ENCODE results near the gene ISLR. TPM values are rescaled to one million over a fixed set of nuclear protein-coding genes. Genes with fewer than 3 reads are reported as not detected.

ISLR gene
- total RNA-seq, 2 donors from 2014 or later: 10.5 to 15.8 TPM

- H3K4me1 ChIP-seq: peaks cover 10% of the 10 kb centered on the region
- DNase-seq: no peak
- H3K36me3 ChIP-seq (replicated peaks in 1 of 2; ENCODE audit: insufficient read depth in 1 of 2, low read depth in 2 of 2): no peaks in the 10 kb centered on the region
Observed at GRCh38 chr15:74203914-74204431, 30.5 kb downstream of the ISLR start.

GRCh38 chr15:74205582-74205947 lies 32.1 kb downstream of the ISLR start:
- 52 to 88% methylated on average over 4 of the region's 4 CpGs for WGBS, 2 donors
- DNase-seq (no peak), ATAC-seq (no peak)
- Histone ChIP-seq H3K36me3 (replicated peaks in 1 of 2; ENCODE audit: insufficient read depth in 1 of 2, low read depth in 2 of 2) (no peaks in the 10 kb centered on the region), H3K27ac (no peak overlapping the region), H3K4me1 (peaks cover 18% of the 10 kb centered on the region), H3K27me3 (peaks cover 0 to 3% of the 10 kb centered on the region in 2 donors), H3K9me3 (no peaks in the 10 kb centered on the region), H3K4me3 (no peak overlapping the region)
- TF ChIP-seq POLR2A (IDR thresholded peaks at IDR 0.05): no peak
- TF ChIP-seq, protein P1, sequence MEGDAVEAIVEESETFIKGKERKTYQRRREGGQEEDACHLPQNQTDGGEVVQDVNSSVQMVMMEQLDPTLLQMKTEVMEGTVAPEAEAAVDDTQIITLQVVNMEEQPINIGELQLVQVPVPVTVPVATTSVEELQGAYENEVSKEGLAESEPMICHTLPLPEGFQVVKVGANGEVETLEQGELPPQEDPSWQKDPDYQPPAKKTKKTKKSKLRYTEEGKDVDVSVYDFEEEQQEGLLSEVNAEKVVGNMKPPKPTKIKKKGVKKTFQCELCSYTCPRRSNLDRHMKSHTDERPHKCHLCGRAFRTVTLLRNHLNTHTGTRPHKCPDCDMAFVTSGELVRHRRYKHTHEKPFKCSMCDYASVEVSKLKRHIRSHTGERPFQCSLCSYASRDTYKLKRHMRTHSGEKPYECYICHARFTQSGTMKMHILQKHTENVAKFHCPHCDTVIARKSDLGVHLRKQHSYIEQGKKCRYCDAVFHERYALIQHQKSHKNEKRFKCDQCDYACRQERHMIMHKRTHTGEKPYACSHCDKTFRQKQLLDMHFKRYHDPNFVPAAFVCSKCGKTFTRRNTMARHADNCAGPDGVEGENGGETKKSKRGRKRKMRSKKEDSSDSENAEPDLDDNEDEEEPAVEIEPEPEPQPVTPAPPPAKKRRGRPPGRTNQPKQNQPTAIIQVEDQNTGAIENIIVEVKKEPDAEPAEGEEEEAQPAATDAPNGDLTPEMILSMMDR (IDR thresholded peaks at IDR 0.05): no peak
- intact Hi-C loops (cut with DNase I): no loop called here

More at GRCh38 chr15:74203914-74204431, 30.5 kb downstream of the ISLR start:
- Histone ChIP-seq H3K9me3 (no peaks in the 10 kb centered on the region), H3K27me3 (peaks cover 0 to 3% of the 10 kb centered on the region in 2 donors), H3K27ac (no peak overlapping the region), H3K4me3 (no peak overlapping the region)
- WGBS, 2 donors: 58 to 77% methylated on average over 8 to 10 of the region's 10 CpGs
- intact Hi-C loops (cut with DNase I): no loop called here
- no peak for TF ChIP-seq POLR2A (IDR thresholded peaks at IDR 0.05)
- TF ChIP-seq, protein P1 (IDR thresholded peaks at IDR 0.05): no peak
- no peak for ATAC-seq

DNA sequence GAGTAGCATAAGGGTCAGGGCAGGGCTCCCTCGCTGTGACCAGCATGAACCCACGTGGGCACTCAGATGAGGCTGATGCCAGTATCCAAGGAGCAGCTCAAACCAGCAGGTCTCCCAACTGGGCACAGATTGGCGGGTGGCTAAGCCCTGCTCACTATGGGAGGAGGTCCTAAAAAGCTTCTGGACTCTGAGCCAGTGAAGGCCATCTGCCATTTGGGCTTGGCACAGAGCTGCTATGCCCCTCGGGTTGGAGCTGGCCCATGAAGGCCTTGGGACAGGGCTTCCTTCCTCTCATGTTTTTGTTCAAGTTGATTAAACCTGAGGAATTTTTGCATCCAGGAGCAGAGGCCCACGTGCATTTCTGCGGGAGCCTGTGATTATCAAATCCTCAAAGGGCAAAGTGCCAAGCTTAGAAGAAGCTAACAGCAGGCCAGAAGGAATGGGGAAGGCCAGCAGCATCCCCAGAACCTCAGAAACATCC lies 33.3 kb downstream of the ISLR start:
- no peak for ATAC-seq
- Histone ChIP-seq H3K4me3 (no peak overlapping the region), H3K9me3 (no peaks in the 10 kb centered on the region), H3K27ac (no peak overlapping the region), H3K4me1 (peaks cover 13% of the 10 kb centered on the region), H3K36me3 (replicated peaks in 1 of 2; ENCODE audit: insufficient read depth in 1 of 2, low read depth in 2 of 2) (no peaks in the 10 kb centered on the region), H3K27me3 (peaks cover 0 to 3% of the 10 kb centered on the region in 2 donors)
- no peak for TF ChIP-seq POLR2A (IDR thresholded peaks at IDR 0.05)
- TF ChIP-seq, protein P1 (IDR thresholded peaks at IDR 0.05): no peak
- DNase-seq: no peak
- intact Hi-C loops (cut with DNase I): no loop called here
- 60 to 64% methylated on average over 4 to 6 of the region's 6 CpGs for WGBS, 2 donors

- H3K36me3 ChIP-seq (replicated peaks in 1 of 2; ENCODE audit: insufficient read depth in 1 of 2, low read depth in 2 of 2): no peaks in the 10 kb centered on the region
- H3K27ac ChIP-seq: no peak overlapping the region
- intact Hi-C loops (cut with DNase I): no loop called here
- DNase-seq (no peak), ATAC-seq (no peak)
- no peaks in the 10 kb centered on the region for H3K9me3 ChIP-seq
- H3K4me3 ChIP-seq: no peak overlapping the region
- TF ChIP-seq POLR2A (IDR thresholded peaks at IDR 0.05): no peak
- TF ChIP-seq, protein P1 (IDR thresholded peaks at IDR 0.05): no peak
- no peaks in the 10 kb centered on the region for H3K27me3 ChIP-seq
- peaks cover 13% of the 10 kb centered on the region for H3K4me1 ChIP-seq
- 71 to 76% methylated on average over 15 to 16 of the region's 16 CpGs for WGBS, 2 donors
Observed at GRCh38 chr15:74207652-74208440, 34.3 kb downstream of the ISLR start.

All from body of pancreas (tissue), 4 donors.